IMR-90 (cell line): ENCODE data around the gene KMT2C. TPM values are rescaled to one million over a fixed set of nuclear protein-coding genes. Genes with fewer than 3 reads are reported as not detected.

Experiments
- ATAC-seq: fragments of 200-7000 bp; cut with Tn5 transposase; 2 replicates; pipeline ENCODE4 v1.9.1; 2020; ENCODE audit warnings: low read depth, mild to moderate bottlenecking, moderate library complexity
- Bru-seq: library from RNA; stranded (reverse); fragments of 400-500 nt; gene quantifications from one replicate; lab custom pipeline; 2021; lab: Mats Ljungman, UMichigan
- BruChase-seq, 2 experiments: library from RNA; stranded (reverse); fragments of 400-500 nt; gene quantifications; one replicate each; lab custom pipeline; 2021; lab: Mats Ljungman, UMichigan
- BruUV-seq: library from RNA; stranded (reverse); fragments of 400-500 nt; replicated peaks from 2 replicates; lab custom pipeline; 2021; lab: Mats Ljungman, UMichigan
- CTCF ChIA-PET: fragments of 300-600 bp; formaldehyde crosslinking; extraction: SDS; loops from one replicate; lab custom pipeline; 2021; ENCODE audit warnings: antibody characterized with exemption; lab: Yijun Ruan, JAX
- POLR2A ChIA-PET: fragments of 300-600 bp; sonication (Branson Sonifier 250); formaldehyde crosslinking; loops from one replicate; lab custom pipeline; 2022; ENCODE audit warnings: antibody characterized with exemption; ENCODE audit not compliant: unreplicated experiment; lab: Charles Lee
- DNase-seq: peaks from one replicate; pipeline ENCODE4 v3.0.0; 2013
- H2AFZ ChIP-seq: replicated peaks from 2 replicates; pipeline ENCODE3; 2013; ENCODE audit warnings: low read length, mild to moderate bottlenecking; ENCODE audit not compliant: poor library complexity
- H2AK5ac ChIP-seq: 2 replicates; pipeline ENCODE4 v1.6.1; 2013; ENCODE audit warnings: low read depth, low read length, inconsistent platforms
- H2AK9ac ChIP-seq: replicated peaks from 2 replicates; pipeline ENCODE3; 2013; ENCODE audit warnings: mild to moderate bottlenecking, low read depth, low read length, moderate library complexity; ENCODE audit not compliant: poor library complexity
- H2BK120ac ChIP-seq: 2 replicates; pipeline ENCODE4 v1.6.1; 2013; ENCODE audit warnings: low read depth, low read length, inconsistent platforms
- H2BK15ac ChIP-seq: 3 replicates; pipeline ENCODE4 v1.6.1; 2013; ENCODE audit warnings: low read depth, low read length, inconsistent platforms
- H2BK20ac ChIP-seq: 2 replicates; pipeline ENCODE4 v1.6.1; 2013; ENCODE audit warnings: low read depth, mild to moderate bottlenecking, inconsistent platforms, low read length, moderate library complexity
- H2BK5ac ChIP-seq: 2 replicates; pipeline ENCODE4 v1.6.1; 2013; ENCODE audit warnings: mild to moderate bottlenecking, low read depth, low read length, inconsistent platforms; ENCODE audit not compliant: poor library complexity, severe bottlenecking
- H3K14ac ChIP-seq: replicated peaks from 2 replicates; pipeline ENCODE4 v1.6.1; 2013; ENCODE audit warnings: low read depth, low read length, inconsistent platforms
- H3K18ac ChIP-seq: 2 replicates; pipeline ENCODE4 v1.6.1; 2013; ENCODE audit warnings: low read depth, low read length, control low read depth
- H3K23ac ChIP-seq: 2 replicates; pipeline ENCODE4 v1.6.1; 2013; ENCODE audit warnings: low read depth, low read length, inconsistent platforms
- H3K27ac ChIP-seq: 2 replicates; pipeline ENCODE4 v1.5.1; 2013; ENCODE audit warnings: mild to moderate bottlenecking, control low read depth, low read length; ENCODE audit not compliant: insufficient read depth
- H3K27me3 ChIP-seq: 2 replicates; pipeline ENCODE4 v1.6.1; 2013; ENCODE audit warnings: low read length; ENCODE audit not compliant: control insufficient read depth, insufficient read depth
- H3K36me3 ChIP-seq: 2 replicates; pipeline ENCODE4 v1.6.1; 2013; ENCODE audit warnings: low read length, mixed read lengths; ENCODE audit not compliant: control insufficient read depth, insufficient read depth
- H3K4ac ChIP-seq: 2 replicates; pipeline ENCODE4 v1.6.1; 2013; ENCODE audit warnings: low read depth, low read length, inconsistent platforms
- H3K4me1 ChIP-seq: 2 replicates; pipeline ENCODE4 v1.6.1; 2013; ENCODE audit warnings: low read length, mixed read lengths; ENCODE audit not compliant: control insufficient read depth, insufficient read depth
- H3K4me2 ChIP-seq: 2 replicates; pipeline ENCODE4 v1.6.1; 2013; ENCODE audit warnings: low read depth, mild to moderate bottlenecking, control low read depth, low read length, moderate library complexity
- H3K4me3 ChIP-seq: 2 replicates; pipeline ENCODE4 v1.5.1; 2013; ENCODE audit warnings: low read depth, mild to moderate bottlenecking, control low read depth, low read length, moderate library complexity; ENCODE audit not compliant: insufficient read depth
- H3K56ac ChIP-seq: 2 replicates; pipeline ENCODE4 v1.6.1; 2013; ENCODE audit warnings: low read length, inconsistent platforms; ENCODE audit not compliant: insufficient read depth; ENCODE audit errors: extremely low read depth
- H3K79me1 ChIP-seq, 2 experiments: 2 replicates each; pipeline ENCODE4 v1.6.1; 2013; ENCODE audit warnings: low read length in 2 of 2, inconsistent platforms in 1 of 2, low read depth in 1 of 2
- H3K9ac ChIP-seq: 2 replicates; pipeline ENCODE4 v1.6.1; 2013; ENCODE audit warnings: low read depth, low read length, control low read depth
- H3K9me1 ChIP-seq: 2 replicates; pipeline ENCODE4 v1.6.1; 2013; ENCODE audit warnings: low read length, inconsistent platforms; ENCODE audit not compliant: insufficient read depth
- H3K9me3 ChIP-seq: 2 replicates; pipeline ENCODE4 v1.6.1; 2013; ENCODE audit warnings: low read length; ENCODE audit not compliant: control insufficient read depth, insufficient read depth
- H4K20me1 ChIP-seq: 2 replicates; pipeline ENCODE4 v1.6.1; 2013; ENCODE audit warnings: low read length, inconsistent platforms; ENCODE audit not compliant: insufficient read depth
- H4K5ac ChIP-seq: 2 replicates; pipeline ENCODE4 v1.6.1; 2013; ENCODE audit warnings: mild to moderate bottlenecking, low read depth, low read length, control low read depth
- H4K8ac ChIP-seq, 2 experiments: 2 replicates each; pipeline ENCODE4 v1.6.1; 2013; ENCODE audit warnings: low read depth in 2 of 2, low read length in 2 of 2, control low read depth in 1 of 2, inconsistent platforms in 1 of 2
- H4K91ac ChIP-seq: 2 replicates; pipeline ENCODE4 v1.6.1; 2013; ENCODE audit warnings: low read depth, low read length, inconsistent platforms; ENCODE audit not compliant: insufficient read depth
- CEBPB ChIP-seq: IDR thresholded peaks from 2 replicates; pipeline ENCODE4 v1.6.1; 2012; ENCODE audit warnings: low read depth, low read length, improper control_type of control experiment
- CHD1 ChIP-seq: IDR thresholded peaks from 2 replicates; pipeline ENCODE4 v1.6.1; 2012; ENCODE audit warnings: low read depth, low read length, improper control_type of control experiment
- CTCF ChIP-seq: conservative IDR thresholded peaks from 2 replicates; pipeline ENCODE4 v1.5.1; 2012; ENCODE audit warnings: mild to moderate bottlenecking, low read depth, low read length, improper control_type of control experiment
- ELK1 ChIP-seq: fragments of 150-350 bp; IDR thresholded peaks from 2 replicates; pipeline ENCODE4 v1.6.1; 2016; ENCODE audit warnings: low read depth, mild to moderate bottlenecking, low read length, moderate library complexity, borderline replicate concordance
- FOS ChIP-seq: fragments of 150-350 bp; IDR thresholded peaks from 2 replicates; pipeline ENCODE4 v1.6.1; 2016; ENCODE audit warnings: low read depth, low read length
- MXI1 ChIP-seq: IDR thresholded peaks from 2 replicates; pipeline ENCODE4 v1.6.1; 2012; ENCODE audit warnings: low read depth, mild to moderate bottlenecking, low read length, moderate library complexity, borderline replicate concordance
- NFE2L2 ChIP-seq: fragments of 150-350 bp; IDR thresholded peaks from 2 replicates; pipeline ENCODE4 v1.6.1; 2016; ENCODE audit warnings: low read depth, mild to moderate bottlenecking, low read length
- POLR2A ChIP-seq: IDR thresholded peaks from 2 replicates; pipeline ENCODE4 v1.6.1; 2012; ENCODE audit warnings: mild to moderate bottlenecking, low read depth, low read length
- RAD21 ChIP-seq: IDR thresholded peaks from 2 replicates; pipeline ENCODE4 v1.6.1; 2012; ENCODE audit warnings: low read length, improper control_type of control experiment
- RFX5 ChIP-seq: IDR thresholded peaks from 2 replicates; pipeline ENCODE4 v1.8.0; 2012; ENCODE audit warnings: low read depth, mild to moderate bottlenecking, low read length, moderate library complexity
- SMC3 ChIP-seq: fragments of 150-350 bp; IDR thresholded peaks from 2 replicates; pipeline ENCODE4 v1.6.1; 2016; ENCODE audit warnings: low read depth, mild to moderate bottlenecking, antibody characterized with exemption, low read length, moderate library complexity
- USF2 ChIP-seq: fragments of 150-350 bp; IDR thresholded peaks from 2 replicates; pipeline ENCODE4 v1.6.1; 2017; ENCODE audit warnings: mild to moderate bottlenecking, antibody characterized with exemption, low read length, low read depth
- WGBS, 2 experiments: methylation state at CpG; one replicate each; pipeline versions ENCODE4 v1.1.5 to v1.1.7; 2013; ENCODE audit warnings: missing lambda C conversion rate in 2 of 2; ENCODE audit not compliant: insufficient read length in 1 of 2; ENCODE audit errors: extremely low coverage in 2 of 2; 5-methylcytosine and 5-hydroxymethylcytosine counted together
- dilution Hi-C: fragments of 300-500 bp; cut with HindIII; formaldehyde crosslinking; loops from one replicate; pipeline ENCODE4 v1.14.3; 2018; ENCODE audit warnings: low sequenced_read_pairs; ENCODE audit not compliant: unreplicated experiment
- in situ Hi-C: fragments of 300-500 bp; cut with MboI; formaldehyde crosslinking; loops from 3 replicates; pipeline ENCODE4 v1.14.3; 2019; ENCODE audit warnings: low sequenced_read_pairs, inconsistent platforms, mixed read lengths
- intact Hi-C: fragments of 100-400 bp; cut with micrococcal nuclease; formaldehyde crosslinking; loops from 2 replicates; pipeline ENCODE4 v1.10.0; 2022
- long read RNA-seq: library from polyadenylated mRNA; unstranded; transcript quantifications from one replicate; pipeline ENCODE4 v2.0.0, GENCODE V29; 2021; ENCODE audit not compliant: unreplicated experiment
- polyA plus RNA-seq, 3 experiments: library from polyadenylated mRNA; depleted of rRNA; stranded (reverse); fragments of >200 nt; gene quantifications; 2 replicates each; pipeline ENCODE4 v1.2.3, GENCODE V29; 2012; ENCODE audit warnings: low replicate concordance in 1 of 3
- total RNA-seq: library from RNA; depleted of rRNA; stranded (reverse); fragments of >200 nt; gene quantifications from 2 replicates; pipeline ENCODE4 v1.2.3, GENCODE V29; 2012; rRNA removed

The KMT2C gene
- total RNA-seq = 23.3 and 24.4 TPM in 2 replicates
- 7.3 and 8.0 TPM in 2 replicates for polyA plus RNA-seq (2012; rRNA removed)
- polyA plus RNA-seq (2012; cell fraction: cytosol; rRNA removed) = 2.7 and 3.6 TPM in 2 replicates
- 6.6 and 24.9 TPM in 2 replicates for polyA plus RNA-seq (2012; cell fraction: nucleus; rRNA removed; ENCODE audit: low replicate concordance)
- Bru-seq, nascent RNA = percentile 92 among the genes with signal in this experiment
- BruChase-seq, experiment 1, labeled RNA remaining after a 6-hour chase = percentile 89 among the genes with signal in this experiment
- BruChase-seq, experiment 2, labeled RNA remaining after a 2-hour chase = percentile 92 among the genes with signal in this experiment
- long read RNA-seq, partial matches to known transcripts = 17 of 28 reads
- long read RNA-seq, other reads (novel, unspliced or antisense) = 11 of 28 reads

GRCh38 chr7:152435384-152436110 is at the start of gene KMT2C:
Gene KMT2C (minus strand): TSS chr7:152436003. CDS start chr7:152435786, 217 bp downstream.
- Histone ChIP-seq H3K18ac (no peak within 1 kb of the TSS), H3K4me3 (peak within 1 kb of the TSS; percentile 71), H3K4me1 (0 out of 2 replicates have a peak, but pooled peaks cover 2% of the 10 kb centered on the region), H3K9ac (peak within 1 kb of the TSS; percentile 83), H3K79me1 (no peaks in the 10 kb centered on the region; a peak in 1 of 4 replicates), H2AFZ (peak within 1 kb of the TSS; percentile 87), H2BK120ac (peak within 1 kb of the TSS; percentile 22; the same call in 1 of the 2 replicates), H4K91ac (no peak within 1 kb of the TSS; the same call in 1 of the 2 replicates), H3K27ac (peak within 1 kb of the TSS; percentile 75), H4K5ac (no peak within 1 kb of the TSS), H3K4me2 (peak within 1 kb of the TSS; percentile 72), H3K9me1 (no peaks in the 10 kb centered on the region; the same call in 1 of the 2 replicates), H2BK15ac (peak within 1 kb of the TSS; percentile 57; the same call in 1 of the 3 replicates), H3K23ac (no peak within 1 kb of the TSS), H2AK5ac (no peak within 1 kb of the TSS), H3K27me3 (no peaks in the 10 kb centered on the region), H2BK20ac (no peak within 1 kb of the TSS), H2AK9ac (peak within 1 kb of the TSS; percentile 42), H3K14ac (0 out of 2 replicates have a peak within 1 kb of the TSS, but pooled peaks have one; percentile 11), H3K9me3 (no peaks in the 10 kb centered on the region), H3K36me3 (no peaks in the 10 kb centered on the region), H4K8ac (peak within 1 kb of the TSS; percentile 53 to 54; a peak in 1 of 4 replicates), H2BK5ac (peak within 1 kb of the TSS; percentile 76), H3K4ac (peak within 1 kb of the TSS; percentile 43), H4K20me1 (peaks cover 24% of the 10 kb centered on the region), H3K56ac (peak within 1 kb of the TSS; percentile 42)
- BruUV-seq = no TSS peak
- dilution Hi-C loops (no loop called here), in situ Hi-C loops (no loop called here), intact Hi-C loops (loop anchor here (1.0 to 10.0 kb wide), 4 partner anchors 29 to 271 kb away; partner anchors contain the start of gene XRCC2)
- CTCF ChIA-PET = no interaction called here
- 0% methylated on average over 26 of the region's 107 CpGs; no CpG with 5 or more reads in 1 of the 2 experiments for WGBS, 2 experiments
- POLR2A ChIA-PET = no interaction called here
- ATAC-seq (peak; percentile 42), DNase-seq (peak; percentile 43)
- no peak for TF ChIP-seq USF2
- TF ChIP-seq NFE2L2 = no peak
- TF ChIP-seq CTCF = no peak
- TF ChIP-seq SMC3 = no peak
- TF ChIP-seq CEBPB = no peak
- no peak for TF ChIP-seq ELK1
- TF ChIP-seq RFX5 = no peak
- 0 out of 2 replicates have a peak, but pooled peaks have one; percentile 42 for TF ChIP-seq POLR2A
- no peak for TF ChIP-seq RAD21
- TF ChIP-seq FOS = no peak
- no peak for TF ChIP-seq CHD1
- peak; percentile 46; the same call in 1 of the 2 replicates for TF ChIP-seq MXI1
